GM23338 (cell line): ENCODE measurements around the gene HLCS. TPM values are rescaled to one million over a fixed set of nuclear protein-coding genes. Genes with fewer than 3 reads are reported as not detected.

Experiments
- ATAC-seq: fragments of 200-7000 bp; cut with Tn5 transposase; 3 replicates; pipeline ENCODE4 v1.9.1; 2020
- DNase-seq: peaks from one replicate; pipeline ENCODE4 v3.0.0-alpha.2; 2015; ENCODE audit warnings: low spot score
- H2AFZ ChIP-seq: fragments of 200-600 bp; sonication (generic); 2 replicates; pipeline ENCODE4 v1.8.0; 2016; ENCODE audit warnings: antibody characterized with exemption, mild to moderate bottlenecking, moderate library complexity
- H3F3A ChIP-seq: fragments of 200-600 bp; sonication (generic); replicated peaks from 2 replicates; pipeline ENCODE4 v1.8.0; 2017; ENCODE audit warnings: antibody characterized with exemption, mixed run types, low read depth
- H3K27ac ChIP-seq: fragments of 200-600 bp; sonication (generic); 2 replicates; pipeline ENCODE4 v1.6.1; 2016; ENCODE audit warnings: low read depth
- H3K27me3 ChIP-seq: fragments of 200-600 bp; sonication (generic); 2 replicates; pipeline ENCODE4 v1.8.0; 2016; ENCODE audit warnings: mild to moderate bottlenecking, mixed run types, moderate library complexity; ENCODE audit not compliant: insufficient read depth
- H3K36me3 ChIP-seq: fragments of 200-600 bp; sonication (generic); 2 replicates; pipeline ENCODE4 v1.8.0; 2016; ENCODE audit warnings: mild to moderate bottlenecking; ENCODE audit not compliant: insufficient read depth
- H3K4me1 ChIP-seq: fragments of 200-600 bp; sonication (generic); 2 replicates; pipeline ENCODE4 v1.8.0; 2016; ENCODE audit warnings: mild to moderate bottlenecking, moderate library complexity; ENCODE audit not compliant: insufficient read depth
- H3K4me2 ChIP-seq: fragments of 200-600 bp; sonication (generic); 2 replicates; pipeline ENCODE4 v1.7.1; 2017; ENCODE audit warnings: mixed run types
- H3K4me3 ChIP-seq: fragments of 200-600 bp; sonication (generic); 2 replicates; pipeline ENCODE4 v1.6.1; 2016; ENCODE audit warnings: mixed run types
- H3K79me2 ChIP-seq: fragments of 200-600 bp; sonication (generic); replicated peaks from 2 replicates; pipeline ENCODE4 v1.8.0; 2017; ENCODE audit warnings: mild to moderate bottlenecking; ENCODE audit not compliant: insufficient read depth
- H3K9me2 ChIP-seq: fragments of 200-600 bp; sonication (generic); 2 replicates; pipeline ENCODE4 v1.8.0; 2017; ENCODE audit not compliant: insufficient read depth
- H4K20me1 ChIP-seq: fragments of 200-600 bp; sonication (generic); replicated peaks from 2 replicates; pipeline ENCODE4 v1.8.0; 2017; ENCODE audit warnings: mild to moderate bottlenecking; ENCODE audit not compliant: insufficient read depth
- H3K27ac Mint-ChIP-seq: 2 replicates; pipeline ENCODE4 v1.8.0; 2020; ENCODE audit warnings: inconsistent platforms, mild to moderate bottlenecking, moderate library complexity, mixed read lengths
- H3K27me3 Mint-ChIP-seq: 3 replicates; pipeline ENCODE4 v1.8.0; 2022; ENCODE audit warnings: low read depth, mild to moderate bottlenecking, moderate library complexity, mixed read lengths, inconsistent platforms; ENCODE audit not compliant: insufficient read depth, poor library complexity
- H3K36me3 Mint-ChIP-seq: 3 replicates; pipeline ENCODE4 v1.8.0; 2021; ENCODE audit warnings: low read depth, mild to moderate bottlenecking, inconsistent platforms, moderate library complexity, mixed read lengths
- H3K4me1 Mint-ChIP-seq: 3 replicates; pipeline ENCODE4 v1.8.0; 2020; ENCODE audit warnings: mild to moderate bottlenecking, inconsistent platforms, mixed read lengths
- H3K4me3 Mint-ChIP-seq: 3 replicates; pipeline ENCODE4 v1.8.0; 2021; ENCODE audit warnings: moderate library complexity, mild to moderate bottlenecking, inconsistent platforms, mixed read lengths
- H3K9me3 Mint-ChIP-seq: 3 replicates; pipeline ENCODE4 v1.8.0; 2020; ENCODE audit warnings: moderate library complexity, mild to moderate bottlenecking, inconsistent platforms, mixed read lengths
- CREB1 ChIP-seq: fragments of 250-450 bp; sonication (Bioruptor Pico); IDR thresholded peaks from 2 replicates; pipeline ENCODE4 v1.5.0; 2020; ENCODE audit warnings: low read depth, mild to moderate bottlenecking, moderate library complexity
- CTCF ChIP-seq, 2 experiments: fragments of 200-600 bp in 1 of 2; sonication (generic) in 1 of 2; conservative IDR thresholded peaks; 2 replicates each; pipeline versions ENCODE4 v1.5.1 to v1.6.1; 2016 to 2017; ENCODE audit warnings: antibody characterized with exemption in 2 of 2, low read depth in 2 of 2, mild to moderate bottlenecking in 2 of 2, moderate library complexity in 1 of 2
- ETS1 ChIP-seq: IDR thresholded peaks from 2 replicates; pipeline ENCODE4 v1.6.1; 2016; ENCODE audit warnings: antibody characterized with exemption
- EZH2 ChIP-seq: fragments of 200-600 bp; sonication (generic); IDR thresholded peaks from one replicate; pipeline ENCODE4 v1.8.0; 2017; ENCODE audit warnings: antibody characterized with exemption, mild to moderate bottlenecking, low read depth; ENCODE audit not compliant: unreplicated experiment
- EZH2phosphoT487 ChIP-seq: fragments of 200-600 bp; sonication (generic); IDR thresholded peaks from one replicate; pipeline ENCODE4 v1.8.1; 2018; ENCODE audit warnings: antibody characterized with exemption; ENCODE audit not compliant: unreplicated experiment
- JUNB ChIP-seq: IDR thresholded peaks from one replicate; pipeline ENCODE4 v1.6.1; 2016; ENCODE audit warnings: antibody characterized with exemption; ENCODE audit not compliant: unreplicated experiment
- NANOG ChIP-seq: IDR thresholded peaks from 2 replicates; pipeline ENCODE4 v1.6.1; 2016; ENCODE audit warnings: antibody characterized with exemption, borderline replicate concordance
- POLR2AphosphoS5 ChIP-seq: IDR thresholded peaks from 2 replicates; pipeline ENCODE4 v1.6.1; 2016; ENCODE audit warnings: antibody characterized with exemption, low read depth
- REST ChIP-seq: IDR thresholded peaks from one replicate; pipeline ENCODE4 v1.6.1; 2018; ENCODE audit warnings: antibody characterized with exemption; ENCODE audit not compliant: unreplicated experiment
- STAT1 ChIP-seq: IDR thresholded peaks from one replicate; pipeline ENCODE4 v1.6.1; 2016; ENCODE audit warnings: antibody characterized with exemption; ENCODE audit not compliant: unreplicated experiment
- ZNF114 ChIP-seq: fragments of 250-450 bp; sonication (Bioruptor Pico); IDR thresholded peaks from 2 replicates; pipeline ENCODE4 v1.5.0; 2020; ENCODE audit warnings: mild to moderate bottlenecking, moderate library complexity
- ZNF331 ChIP-seq: fragments of 250-450 bp; sonication (Bioruptor Pico); IDR thresholded peaks from 2 replicates; pipeline ENCODE4 v1.5.0; 2020; ENCODE audit warnings: low read depth, mild to moderate bottlenecking, moderate library complexity
- ZNF462 ChIP-seq: fragments of 250-450 bp; sonication (Bioruptor Pico); IDR thresholded peaks from 2 replicates; pipeline ENCODE4 v1.5.0; 2020; ENCODE audit warnings: mild to moderate bottlenecking, moderate library complexity
- polyA plus RNA-seq: library from polyadenylated mRNA; unstranded; fragments of >200 nt; fragmentation: Nextera tagmentation; extraction: Ambion mirVana; gene quantifications from 2 replicates; pipeline ENCODE4 v1.2.1, GENCODE V29; 2016
- total RNA-seq: library from RNA; depleted of rRNA; stranded (reverse); fragments of >200 nt; shearing (Covaris generic); gene quantifications from 2 replicates; pipeline ENCODE4 v1.2.3, GENCODE V29; 2014

HLCS gene
- total and polyA plus RNA-seq, 2 experiments from 2014 or later, result 6.1 to 14.7 TPM

- ATAC-seq (no peak), DNase-seq (no peak)
- H3K4me1 Mint-ChIP-seq, result peaks cover under 1% of the 10 kb centered on the region; the same call in 2 of the 3 replicates
- H3K36me3 ChIP-seq, result no peaks in the 10 kb centered on the region
- H3K9me2 ChIP-seq, result no peaks in the 10 kb centered on the region
- H3K36me3 Mint-ChIP-seq, result no peaks in the 10 kb centered on the region
- H3K79me2 ChIP-seq, result no peaks in the 10 kb centered on the region
- no peak overlapping the region for H2AFZ ChIP-seq
- no peak overlapping the region for H3K27ac Mint-ChIP-seq
- H3K27me3 Mint-ChIP-seq, result no peaks in the 10 kb centered on the region
- H4K20me1 ChIP-seq, result no peaks in the 10 kb centered on the region
- no peak overlapping the region for H3K4me3 ChIP-seq
- H3K4me3 Mint-ChIP-seq, result no peak overlapping the region
- no peak overlapping the region for H3K27ac ChIP-seq
- no peaks in the 10 kb centered on the region for H3K4me1 ChIP-seq
- H3K4me2 ChIP-seq, result no peak overlapping the region
- no peak for TF ChIP-seq EZH2phosphoT487
- TF ChIP-seq POLR2AphosphoS5, result no peak
- TF ChIP-seq NANOG, result no peak
- no peak for TF ChIP-seq ZNF331 (CRISPR knock-in tag)
- no peak for TF ChIP-seq CTCF (conservative IDR thresholded peaks at IDR 0.05; ENCODE audit: low read depth in 2 of 2)
- TF ChIP-seq STAT1, result no peak
- TF ChIP-seq ZNF114 (CRISPR knock-in tag), result no peak
- TF ChIP-seq ZNF462 (CRISPR knock-in tag), result no peak
- TF ChIP-seq ETS1, result no peak
- no peak for TF ChIP-seq CREB1 (CRISPR knock-in tag)
- no peak for TF ChIP-seq REST
- no peak for TF ChIP-seq EZH2
- TF ChIP-seq JUNB, result no peak
- H3K9me3 Mint-ChIP-seq, result no peaks in the 10 kb centered on the region; the same call in 2 of the 3 replicates
- no peaks in the 10 kb centered on the region for H3K27me3 ChIP-seq
- H3F3A ChIP-seq, result no peaks in the 10 kb centered on the region
Observed at GRCh38 chr21:36773995-36774394, 192.5 kb downstream of the HLCS start.
